ENCODE results near the gene OR6S1.

- no peak for TF ChIP-seq POLR2A (IDR thresholded peaks at IDR 0.05)
- TF ChIP-seq CTCF (IDR thresholded peaks at IDR 0.05), result no peak
These were observed 691 bp upstream of the OR6S1 start for GRCh38 chr14:20642182-20642581.

Data from body of pancreas (tissue), 4 donors.